NK-92 (cell line): ENCODE results near the gene SLC8A1.

ENCODE experiments used
- DNase-seq: peaks from one replicate; lab custom pipeline; 2025; ENCODE audit not compliant: unreplicated experiment; lab: John Stamatoyannopoulos, UW

Gene SLC8A1

GRCh38 chr2:40248294-40248693, 203.6 kb downstream of the SLC8A1 start:
- no peak for DNase-seq

GRCh38 chr2:40244675-40245074, 207.2 kb downstream of the SLC8A1 start:
- no peak for DNase-seq

GRCh38 chr2:40244251-40244650, 207.6 kb downstream of the SLC8A1 start:
- DNase-seq = no peak

GRCh38 chr2:40243581-40244187, 208.2 kb downstream of the SLC8A1 start:
- no peak for DNase-seq

GRCh38 chr2:40242315-40242714, 209.6 kb downstream of the SLC8A1 start:
- no peak for DNase-seq

GRCh38 chr2:40240070-40240469, 211.8 kb downstream of the SLC8A1 start:
- no peak for DNase-seq

GRCh38 chr2:40230707-40231432, 221.0 kb downstream of the SLC8A1 start:
- DNase-seq = no peak

- no peak for DNase-seq
Measured at GRCh38 chr2:40230186-40230585, 221.7 kb downstream of the SLC8A1 start.

- DNase-seq = no peak
Measured at GRCh38 chr2:40228310-40228709, 223.6 kb downstream of the SLC8A1 start.

- no peak for DNase-seq
Measured at GRCh38 chr2:40227210-40227609, 224.7 kb downstream of the SLC8A1 start.

GRCh38 chr2:40226637-40227036, 225.3 kb downstream of the SLC8A1 start:
- DNase-seq = no peak

- no peak for DNase-seq
Measured at GRCh38 chr2:40225670-40226210, 226.2 kb downstream of the SLC8A1 start.

- DNase-seq = no peak
Measured at GRCh38 chr2:40224318-40224717, 227.6 kb downstream of the SLC8A1 start.

GRCh38 chr2:40220177-40220925, 231.5 kb downstream of the SLC8A1 start:
- DNase-seq = no peak

GRCh38 chr2:40219141-40219540, 232.7 kb downstream of the SLC8A1 start:
- no peak for DNase-seq

GRCh38 chr2:40218679-40219078, 233.2 kb downstream of the SLC8A1 start:
- no peak for DNase-seq

- DNase-seq = no peak
Measured at GRCh38 chr2:40213619-40214018, 238.3 kb downstream of the SLC8A1 start.

- DNase-seq = no peak
Measured at GRCh38 chr2:40213071-40213470, 238.8 kb downstream of the SLC8A1 start.

- no peak for DNase-seq
Measured at GRCh38 chr2:40210968-40211353, 240.9 kb downstream of the SLC8A1 start.

GRCh38 chr2:40210344-40210967, 241.4 kb downstream of the SLC8A1 start:
- DNase-seq = no peak

- no peak for DNase-seq
Measured at GRCh38 chr2:40209761-40210160, 242.1 kb downstream of the SLC8A1 start.
